Suprapubic skin (tissue), 4 donors: Measurements from ENCODE around the gene KCNE2. TPM values are rescaled to one million over a fixed set of nuclear protein-coding genes. Genes with fewer than 3 reads are reported as not detected.
"Not testable (repeated sequence)": the region's sequence is repeated elsewhere in the genome, so short reads cannot be mapped to it uniquely, and the experiment has no call there.

Experiments used
- DNase-seq, 2 donors: peaks; one replicate each; pipeline ENCODE4 v3.0.0-alpha.2; 2019; ENCODE audit warnings: low spot score in 2 of 2
- H3K27ac ChIP-seq: fragments of 200-600 bp; sonication (generic); one replicate; pipeline ENCODE4 v1.5.1; 2019
- H3K27me3 ChIP-seq: fragments of 200-600 bp; sonication (generic); one replicate; pipeline ENCODE4 v1.5.1; 2019
- H3K36me3 ChIP-seq: fragments of 200-600 bp; sonication (generic); one replicate; pipeline ENCODE4 v1.5.1; 2019
- H3K4me1 ChIP-seq: fragments of 200-600 bp; sonication (generic); one replicate; pipeline ENCODE4 v1.5.1; 2019
- H3K4me3 ChIP-seq: fragments of 200-600 bp; sonication (generic); one replicate; pipeline ENCODE4 v1.5.1; 2019; ENCODE audit warnings: mild to moderate bottlenecking
- H3K9me3 ChIP-seq: fragments of 200-600 bp; sonication (generic); one replicate; pipeline ENCODE4 v1.5.1; 2019
- WGBS: methylation state at CpG from one replicate; pipeline ENCODE4 v1.1.5; 2018; 5-methylcytosine and 5-hydroxymethylcytosine counted together
- total RNA-seq, 4 donors: library from RNA; depleted of rRNA; stranded (reverse); fragments of >200 nt; gene quantifications; one replicate each; pipeline ENCODE4 v1.1.0, GENCODE V29; 2016

Gene KCNE2
- total RNA-seq, 4 donors from 2014 or later = not detected

DNA sequence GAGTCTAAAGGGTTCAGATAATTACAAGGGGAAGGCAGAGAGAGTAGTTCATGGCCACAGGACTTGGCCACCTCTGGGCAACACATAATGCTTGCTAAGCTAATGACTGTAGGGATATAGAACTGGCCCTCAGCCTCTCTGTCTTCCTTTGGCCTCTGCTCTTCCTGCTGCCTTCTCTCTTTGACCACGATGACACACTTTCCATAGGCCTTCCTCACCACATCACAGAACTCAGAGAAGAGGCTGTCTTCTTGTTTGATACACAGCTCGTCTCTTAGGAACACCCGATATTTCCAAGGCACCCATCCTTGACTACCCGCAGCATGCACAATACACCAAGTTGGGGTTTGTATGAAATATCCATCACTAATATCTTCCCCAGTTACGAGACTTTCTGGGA is 36.7 kb downstream of the KCNE2 start:
- WGBS = no CpG with 5 or more reads among the region's 5 CpGs
- not testable (repeated sequence) for H3K27ac ChIP-seq, DNase-seq, H3K36me3 ChIP-seq, H3K4me1 ChIP-seq, H3K27me3 ChIP-seq, H3K4me3 ChIP-seq, H3K9me3 ChIP-seq

DNA sequence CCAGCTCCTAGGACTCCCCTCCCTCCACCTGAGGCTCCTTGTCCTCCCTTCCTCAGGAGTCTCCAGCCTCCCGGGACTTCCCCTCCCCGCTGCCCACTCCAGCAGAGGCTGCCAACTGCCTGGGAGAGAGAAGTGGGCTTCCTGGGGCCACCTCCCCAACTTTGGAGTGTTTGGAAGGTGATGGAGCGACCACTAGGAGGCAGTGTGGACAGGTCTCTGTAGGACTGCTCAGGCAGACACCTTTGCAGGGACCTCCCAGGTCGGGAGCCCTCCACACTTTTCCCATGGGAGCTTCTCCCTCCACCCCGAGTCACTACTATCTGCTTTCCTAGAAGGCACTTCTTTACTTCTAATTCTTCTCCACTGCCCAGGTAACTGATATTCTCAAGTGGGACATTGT is 40.9 kb downstream of the KCNE2 start:
- not testable (repeated sequence) for H3K27me3 ChIP-seq, H3K36me3 ChIP-seq, H3K4me1 ChIP-seq, DNase-seq, H3K27ac ChIP-seq, H3K4me3 ChIP-seq, H3K9me3 ChIP-seq
- WGBS = no CpG with 5 or more reads among the region's 5 CpGs

GRCh38 chr21:34405686-34406085 is 41.9 kb downstream of the KCNE2 start:
- not testable (repeated sequence) for H3K27me3 ChIP-seq, H3K4me3 ChIP-seq, H3K4me1 ChIP-seq, H3K27ac ChIP-seq, H3K9me3 ChIP-seq, H3K36me3 ChIP-seq, DNase-seq
- no CpG with 5 or more reads among the region's 2 CpGs for WGBS

DNA sequence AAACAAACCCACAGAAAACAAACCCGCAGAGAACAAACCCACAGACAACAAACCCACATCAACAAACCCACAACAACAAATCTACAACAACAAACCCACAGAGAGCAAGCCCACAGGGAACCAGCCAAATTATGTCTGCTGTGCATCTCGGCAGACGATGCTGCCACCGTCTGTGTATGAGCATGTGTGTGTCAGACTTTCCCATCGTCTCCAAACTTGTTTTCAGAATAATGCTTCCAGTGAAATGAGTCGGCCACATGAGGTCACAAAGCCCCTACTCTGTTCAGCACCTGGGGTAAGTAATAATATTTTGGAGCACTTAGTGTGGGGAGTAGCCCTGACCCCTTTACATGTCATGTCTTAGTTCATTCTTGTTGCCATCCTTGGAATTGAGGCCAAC is 42.3 kb downstream of the KCNE2 start:
- H3K4me3 ChIP-seq, H3K27ac ChIP-seq, H3K4me1 ChIP-seq, DNase-seq, H3K27me3 ChIP-seq, H3K36me3 ChIP-seq, H3K9me3 ChIP-seq: not testable (repeated sequence)
- no CpG with 5 or more reads among the region's 6 CpGs for WGBS

DNA sequence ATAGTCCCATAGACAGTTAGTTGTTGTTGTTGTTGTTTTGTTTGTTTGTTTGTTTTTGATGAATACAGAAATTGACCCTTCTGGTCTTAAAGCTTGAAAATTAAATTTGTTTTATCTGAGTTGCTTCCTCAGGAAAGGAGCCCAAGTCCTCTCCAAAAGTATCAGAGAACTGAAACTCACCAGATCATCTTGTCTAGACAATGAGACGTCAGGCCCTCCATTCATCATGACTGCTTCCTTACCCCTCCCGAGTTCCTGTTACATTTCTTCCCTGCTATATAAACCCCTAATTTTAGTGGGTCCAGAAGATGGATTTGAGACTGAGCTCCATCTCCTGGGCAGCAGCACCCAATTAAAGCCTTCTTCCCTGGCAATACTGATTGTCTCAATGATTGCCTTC is 42.9 kb downstream of the KCNE2 start:
- H3K27ac ChIP-seq, H3K36me3 ChIP-seq, H3K4me3 ChIP-seq, H3K4me1 ChIP-seq, H3K9me3 ChIP-seq, H3K27me3 ChIP-seq, DNase-seq: not testable (repeated sequence)
- WGBS = no CpG with 5 or more reads among the region's 2 CpGs

DNA sequence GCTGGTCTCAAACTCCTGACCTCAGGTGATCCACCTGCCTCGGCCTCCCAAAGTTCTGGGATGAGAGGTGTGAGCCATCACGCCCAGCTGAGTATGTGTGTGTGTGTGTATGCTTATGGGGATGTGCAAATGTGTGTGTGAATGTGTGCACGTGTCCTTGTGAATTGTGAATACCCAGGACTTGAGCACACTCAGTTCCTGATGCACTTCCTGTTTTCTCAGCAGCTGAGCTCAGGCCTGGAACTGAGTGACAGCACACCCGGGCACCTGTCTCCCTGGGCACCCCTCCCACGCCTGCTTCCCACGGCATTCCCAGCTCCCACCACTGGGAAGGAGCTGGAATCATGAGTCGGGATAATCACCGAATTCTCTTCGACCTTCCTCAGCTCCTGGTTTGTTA is 43.5 kb downstream of the KCNE2 start:
- H3K4me1 ChIP-seq, H3K27me3 ChIP-seq, DNase-seq, H3K36me3 ChIP-seq, H3K27ac ChIP-seq, H3K9me3 ChIP-seq, H3K4me3 ChIP-seq: not testable (repeated sequence)
- WGBS = no CpG with 5 or more reads among the region's 9 CpGs

DNA sequence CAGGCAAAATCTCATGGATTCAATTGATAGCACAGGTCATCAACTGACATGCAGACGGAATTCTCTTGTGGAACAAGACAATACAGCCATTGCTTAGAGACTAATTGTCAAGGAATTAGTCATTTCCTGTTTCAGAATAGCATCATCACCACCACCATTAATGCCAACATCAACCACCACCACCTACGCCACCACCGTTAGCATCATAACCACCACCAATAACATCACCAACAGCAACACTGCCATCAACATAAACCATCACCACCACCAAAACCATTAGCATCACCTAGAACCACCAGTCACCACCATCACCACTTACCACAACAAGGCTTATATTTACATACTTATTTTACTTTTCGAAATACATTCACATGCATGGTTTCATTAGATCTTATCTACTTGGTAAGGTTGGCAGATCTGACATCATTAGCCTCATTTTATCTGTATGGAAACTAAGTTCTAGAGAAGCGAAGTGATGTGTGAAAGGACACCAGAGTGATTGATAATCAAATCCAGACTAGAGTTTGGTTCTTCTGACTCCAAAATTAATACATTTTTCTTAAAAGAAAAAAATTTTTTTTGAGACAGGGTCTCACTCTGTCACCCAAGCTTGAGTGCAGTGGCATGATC is 53.8 kb downstream of the KCNE2 start:
- H3K27me3 ChIP-seq, H3K4me3 ChIP-seq, DNase-seq, H3K36me3 ChIP-seq, H3K4me1 ChIP-seq, H3K27ac ChIP-seq, H3K9me3 ChIP-seq: not testable (repeated sequence)
- no CpG with 5 or more reads among the region's 5 CpGs for WGBS

Other genes starting within 250 kb of the KCNE2 start
- gene SMIM11, start 11.5 kb downstream of the KCNE2 start, total RNA-seq = 10 to 100 TPM in 1 of 4 donors, 1 to 10 TPM in 3; 2.5 to 24.3 (median 5.1) TPM
- 1 to 10 TPM in 1 of 4 donors, not detected in 3; 1.2 TPM for gene SMIM34, start 59.9 kb downstream of the KCNE2 start, total RNA-seq
- gene KCNE1, start 148.2 kb downstream of the KCNE2 start, total RNA-seq = 1 to 10 TPM in 1 of 4 donors, under 1 TPM in 3; 0.34 to 1.7 (median 0.58) TPM